Lower leg skin (tissue), 4 donors: ENCODE data around the gene PAQR7. TPM values are rescaled to one million over a fixed set of nuclear protein-coding genes. Genes with fewer than 3 reads are reported as not detected.
"Not testable (repeated sequence)": the region's sequence is repeated elsewhere in the genome, so short reads cannot be mapped to it uniquely, and the experiment has no call there.

ENCODE experiments used
- DNase-seq, 2 donors: peaks; one replicate each; pipeline ENCODE4 v3.0.0-alpha.2; 2019; ENCODE audit warnings: low spot score in 2 of 2
- H3K4me3 ChIP-seq: fragments of 200-600 bp; sonication (generic); 2 replicates; pipeline ENCODE4 v1.5.1; 2017; ENCODE audit warnings: mild to moderate bottlenecking, low read depth; ENCODE audit not compliant: poor library complexity, severe bottlenecking
- POLR2A ChIP-seq, 2 donors: fragments of 450-650 bp; IDR thresholded peaks; one replicate each; pipeline ENCODE4 v1.6.1; 2016 to 2017; ENCODE audit warnings: antibody characterized with exemption in 2 of 2, mild to moderate bottlenecking in 1 of 2, moderate library complexity in 1 of 2
- WGBS, 2 donors: methylation state at CpG; one replicate each; pipeline ENCODE4 v1.1.5; 2018; 5-methylcytosine and 5-hydroxymethylcytosine counted together
- intact Hi-C: fragments of 100-400 bp; cut with DNase I; formaldehyde crosslinking; loops from one replicate; pipeline ENCODE4 v1.15.0; 2023; ENCODE audit warnings: low total_unique reads
- total RNA-seq, 4 donors: library from RNA; depleted of rRNA; stranded (reverse); fragments of >200 nt; gene quantifications; one replicate each; pipeline ENCODE4 v1.1.0, GENCODE V29; 2016
- TF ChIP-seq, protein P1 (sequence below), 3 donors: fragments of 450-650 bp; IDR thresholded peaks; one replicate each; pipeline ENCODE4 v1.5.1; 2016; ENCODE audit warnings: antibody characterized with exemption in 3 of 3, mild to moderate bottlenecking in 3 of 3, moderate library complexity in 2 of 3

PAQR7 gene
- total RNA-seq, 4 donors from 2014 or later, result 20.1 to 29.6 (median 24.4) TPM

DNA sequence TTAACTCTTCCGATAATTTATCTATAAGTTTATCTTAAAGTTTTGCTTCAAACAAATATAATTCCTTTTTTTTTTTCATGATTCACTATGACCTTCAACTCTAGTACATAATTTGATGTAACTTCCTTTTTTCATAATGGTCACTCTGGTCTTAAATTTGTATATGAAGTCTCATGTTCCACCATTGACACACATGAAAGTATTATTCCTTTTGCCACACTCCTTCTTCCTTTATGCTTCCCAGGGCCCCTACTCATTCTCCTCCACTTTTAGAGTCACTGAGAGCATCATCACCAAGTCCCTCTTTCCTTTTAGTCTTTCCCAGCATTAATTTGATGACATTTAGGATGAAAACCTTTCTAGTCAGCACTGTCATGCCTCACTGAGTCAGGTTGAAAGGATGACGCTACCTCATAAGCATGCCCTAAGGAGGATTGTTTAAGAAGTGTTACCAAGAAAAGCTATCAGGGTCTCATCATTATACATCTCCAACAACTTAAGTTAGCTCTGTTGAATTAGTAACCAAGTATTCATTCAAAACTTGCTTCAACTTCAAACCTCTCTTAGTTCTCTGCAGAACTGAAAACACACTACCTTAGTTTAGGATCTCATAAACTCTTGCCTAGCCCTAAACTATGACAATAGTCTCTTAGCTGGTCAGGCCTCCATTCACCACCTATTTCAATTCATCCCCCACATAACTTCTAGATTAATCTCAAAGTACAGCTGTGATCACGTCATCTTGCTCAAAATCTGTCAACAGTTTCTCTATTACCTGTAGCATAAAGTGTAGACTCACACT, 30.8 kb downstream of the PAQR7 start:
- TF ChIP-seq, protein P1, sequence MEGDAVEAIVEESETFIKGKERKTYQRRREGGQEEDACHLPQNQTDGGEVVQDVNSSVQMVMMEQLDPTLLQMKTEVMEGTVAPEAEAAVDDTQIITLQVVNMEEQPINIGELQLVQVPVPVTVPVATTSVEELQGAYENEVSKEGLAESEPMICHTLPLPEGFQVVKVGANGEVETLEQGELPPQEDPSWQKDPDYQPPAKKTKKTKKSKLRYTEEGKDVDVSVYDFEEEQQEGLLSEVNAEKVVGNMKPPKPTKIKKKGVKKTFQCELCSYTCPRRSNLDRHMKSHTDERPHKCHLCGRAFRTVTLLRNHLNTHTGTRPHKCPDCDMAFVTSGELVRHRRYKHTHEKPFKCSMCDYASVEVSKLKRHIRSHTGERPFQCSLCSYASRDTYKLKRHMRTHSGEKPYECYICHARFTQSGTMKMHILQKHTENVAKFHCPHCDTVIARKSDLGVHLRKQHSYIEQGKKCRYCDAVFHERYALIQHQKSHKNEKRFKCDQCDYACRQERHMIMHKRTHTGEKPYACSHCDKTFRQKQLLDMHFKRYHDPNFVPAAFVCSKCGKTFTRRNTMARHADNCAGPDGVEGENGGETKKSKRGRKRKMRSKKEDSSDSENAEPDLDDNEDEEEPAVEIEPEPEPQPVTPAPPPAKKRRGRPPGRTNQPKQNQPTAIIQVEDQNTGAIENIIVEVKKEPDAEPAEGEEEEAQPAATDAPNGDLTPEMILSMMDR (IDR thresholded peaks at IDR 0.05), result no peak
- no peak for TF ChIP-seq POLR2A (IDR thresholded peaks at IDR 0.05)
- no peak for DNase-seq
- whole genome bisulfite sequencing, 2 donors, result 90 to 98% methylated on average over 3 of the region's 3 CpGs
- intact Hi-C loops, result no loop called here
- H3K4me3 ChIP-seq, result no peak overlapping the region

DNA sequence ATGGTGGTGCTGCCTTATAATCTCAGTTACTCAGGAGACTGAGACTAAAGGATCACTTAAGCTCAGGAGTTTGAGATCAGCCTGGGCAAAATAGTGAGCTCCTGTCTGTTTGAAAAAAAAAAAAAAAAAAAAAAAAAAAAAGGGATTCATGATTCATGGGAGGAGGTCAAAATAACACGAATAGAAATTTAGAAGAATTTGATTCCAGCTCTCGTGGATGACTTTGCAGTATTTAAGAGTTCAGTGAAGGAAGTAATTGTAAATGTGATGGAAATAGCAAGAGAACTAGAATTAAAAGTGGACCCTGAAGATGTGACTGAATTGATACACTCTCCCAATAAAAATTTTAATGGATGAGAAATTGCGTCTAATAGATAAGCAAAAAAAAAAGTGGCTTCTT, 32.0 kb downstream of the PAQR7 start:
- H3K4me3 ChIP-seq, result no peak overlapping the region
- WGBS, 2 donors, result 86 to 89% methylated on average over 3 of the region's 3 CpGs
- intact Hi-C loops, result no loop called here
- TF ChIP-seq, protein P1 (IDR thresholded peaks at IDR 0.05), result no peak
- no peak for TF ChIP-seq POLR2A (IDR thresholded peaks at IDR 0.05)
- DNase-seq, result no peak

DNA sequence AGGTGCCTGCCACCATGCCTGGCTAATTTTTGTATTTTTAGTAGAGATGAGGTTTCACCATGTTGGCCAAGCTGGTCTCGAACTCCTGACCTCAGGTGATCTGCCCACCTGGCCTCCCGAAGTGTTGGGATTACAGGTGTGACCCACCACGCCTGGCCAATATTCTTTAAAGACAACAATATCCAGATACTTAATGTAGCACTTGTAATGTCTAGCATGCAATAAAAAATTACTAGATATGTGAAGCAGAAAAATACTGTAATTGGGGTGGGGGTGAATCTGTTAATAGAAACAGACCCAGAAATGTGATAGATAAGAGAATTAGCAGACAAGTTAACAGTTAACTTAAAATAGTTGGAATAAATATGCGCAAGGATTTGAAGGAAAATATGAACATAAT, 35.7 kb downstream of the PAQR7 start:
- DNase-seq, H3K4me3 ChIP-seq: not testable (repeated sequence)
- 95 to 98% methylated on average over 4 of the region's 4 CpGs for WGBS, 2 donors
- intact Hi-C loops, result loop anchor here (10.0 kb wide), 1 partner anchor 155 kb away; the partner anchor contains the start of gene PAFAH2

DNA sequence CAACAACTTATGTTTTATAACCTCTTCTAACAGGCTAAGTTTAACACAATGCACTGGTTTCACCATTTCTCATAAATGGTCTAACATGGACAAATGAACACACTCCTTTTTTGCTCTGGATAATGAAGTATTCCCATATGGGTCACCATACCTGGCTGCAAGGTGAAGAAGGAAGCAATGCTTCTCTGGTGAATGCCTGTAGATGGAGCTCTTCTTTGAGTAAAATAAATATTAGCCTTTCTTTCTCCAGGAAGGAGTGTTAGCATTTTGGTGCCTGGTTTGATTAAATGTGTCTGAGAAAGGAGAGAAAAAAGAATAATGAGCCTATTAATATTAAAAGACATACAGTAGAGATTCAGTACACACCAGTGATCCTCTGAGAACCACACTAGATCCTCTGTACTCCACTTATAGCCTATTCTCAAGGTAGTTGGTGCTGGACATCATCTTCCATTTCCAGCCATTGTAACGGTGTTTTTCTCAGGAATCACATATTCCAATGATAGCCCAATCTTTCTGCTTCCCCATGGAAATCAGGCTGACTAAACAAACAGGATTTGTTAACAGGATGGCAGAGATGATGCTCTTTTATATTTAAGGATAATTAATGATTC, 38.1 kb downstream of the PAQR7 start:
- WGBS, 2 donors, result 83 to 88% methylated on average over 1 of the region's 1 CpG

DNA sequence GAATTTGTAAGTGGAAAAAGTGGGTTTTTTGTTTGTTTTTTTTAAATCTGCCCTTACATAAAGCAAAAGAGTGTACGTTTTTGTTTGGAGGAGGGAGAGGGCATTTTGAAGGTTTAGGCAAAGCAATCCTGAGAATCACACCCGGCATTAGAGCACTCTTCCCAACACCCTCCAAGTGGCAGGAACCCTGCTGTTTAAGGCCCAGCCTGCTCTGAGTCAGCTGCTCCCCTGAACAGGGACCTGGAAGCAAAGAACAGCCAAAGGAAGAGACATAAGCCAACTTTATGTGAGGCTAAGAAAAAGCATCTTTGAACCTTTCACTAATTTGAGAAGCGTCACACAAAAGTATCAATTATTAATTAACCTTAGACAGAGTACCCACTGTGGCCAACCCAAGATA, 38.8 kb downstream of the PAQR7 start:
- no peak for TF ChIP-seq POLR2A (IDR thresholded peaks at IDR 0.05)
- TF ChIP-seq, protein P1 (IDR thresholded peaks at IDR 0.05), result no peak
- H3K4me3 ChIP-seq, result no peak overlapping the region
- 78 to 80% methylated on average over 3 of the region's 3 CpGs for WGBS, 2 donors
- intact Hi-C loops, result loop anchor here (10.0 kb wide), 1 partner anchor 158 kb away; the partner anchor contains the start of gene PAFAH2
- DNase-seq, result no peak

More for the DNA sequence above, 38.1 kb downstream of the PAQR7 start:
- TF ChIP-seq, protein P1 (IDR thresholded peaks at IDR 0.05), result no peak
- no peak for TF ChIP-seq POLR2A (IDR thresholded peaks at IDR 0.05)
- intact Hi-C loops, result loop anchor here (10.0 kb wide), 1 partner anchor 157 kb away; the partner anchor contains the start of gene PAFAH2
- no peak overlapping the region for H3K4me3 ChIP-seq
- no peak for DNase-seq

DNA sequence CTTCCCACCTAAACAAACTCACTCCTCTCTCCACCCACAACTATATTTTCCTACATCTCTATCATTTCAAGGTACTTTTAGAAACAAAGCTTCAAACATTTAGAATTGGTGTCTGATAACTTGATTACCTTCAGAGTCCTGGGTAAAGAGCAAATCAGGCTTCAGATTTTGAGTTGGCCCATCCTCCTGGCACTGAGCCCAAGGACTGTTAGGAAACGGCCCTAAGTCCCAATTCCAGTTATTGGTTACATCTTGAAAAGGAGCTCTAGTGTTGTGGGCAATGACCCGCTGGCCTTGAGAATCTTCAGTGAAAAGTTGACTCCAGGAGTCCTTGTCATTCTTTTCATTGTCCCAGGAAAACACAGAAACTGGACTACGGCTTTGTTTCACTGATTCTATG, 40.6 kb downstream of the PAQR7 start:
- no peak for DNase-seq
- no peak overlapping the region for H3K4me3 ChIP-seq
- TF ChIP-seq, protein P1 (IDR thresholded peaks at IDR 0.05), result no peak
- TF ChIP-seq POLR2A (IDR thresholded peaks at IDR 0.05), result no peak
- WGBS, 2 donors, result 63 to 64% methylated on average over 3 of the region's 3 CpGs
- intact Hi-C loops, result loop anchor here (10.0 kb wide), 1 partner anchor 160 kb away; the partner anchor contains the start of gene PAFAH2
